Vagina (tissue), 2 donors: Measurements from ENCODE around the gene PFAS. TPM values are rescaled to one million over a fixed set of nuclear protein-coding genes. Genes with fewer than 3 reads are reported as not detected.

Experiments
- DNase-seq, 2 donors: peaks; one replicate each; pipeline ENCODE4 v3.0.0-alpha.2; 2017; ENCODE audit errors: extremely low spot score in 2 of 2
- H3K27ac ChIP-seq: fragments of 200-600 bp; sonication (generic); one replicate; pipeline ENCODE4 v1.5.1; 2019
- H3K27me3 ChIP-seq: fragments of 200-600 bp; sonication (generic); one replicate; pipeline ENCODE4 v1.5.1; 2019
- H3K36me3 ChIP-seq, 2 donors: fragments of 200-600 bp; sonication (generic); one replicate each; pipeline ENCODE4 v1.5.1; 2017 to 2019
- H3K4me1 ChIP-seq: fragments of 200-600 bp; sonication (generic); one replicate; pipeline ENCODE4 v1.5.1; 2019
- H3K4me3 ChIP-seq, 2 donors: fragments of 200-600 bp; sonication (generic); 1 replicate in 1 of 2; 2 replicates in 1 of 2; pipeline ENCODE4 v1.5.1; 2016 to 2019
- H3K9me3 ChIP-seq: fragments of 200-600 bp; sonication (generic); one replicate; pipeline ENCODE4 v1.5.1; 2019
- CTCF ChIP-seq, 3 experiments: fragments of 450-650 bp in 2 of 3; fragments of 200-600 bp in 1 of 3; sonication (generic) in 1 of 3; IDR thresholded peaks; one replicate each; pipeline ENCODE4 v1.5.1; 2017 to 2019; ENCODE audit warnings: antibody characterized with exemption in 3 of 3, mild to moderate bottlenecking in 2 of 3, moderate library complexity in 2 of 3
- POLR2A ChIP-seq, 2 donors: fragments of 450-650 bp; IDR thresholded peaks; one replicate each; pipeline ENCODE4 v1.6.1; 2017; ENCODE audit warnings: antibody characterized with exemption in 2 of 2, mild to moderate bottlenecking in 2 of 2, moderate library complexity in 2 of 2
- POLR2AphosphoS5 ChIP-seq, 2 donors: sonication (generic); formaldehyde crosslinking; IDR thresholded peaks; one replicate each; pipeline ENCODE4 v1.9.0; 2017; ENCODE audit warnings: antibody characterized with exemption in 2 of 2, mild to moderate bottlenecking in 2 of 2, low read depth in 1 of 2; ENCODE audit not compliant: insufficient read depth in 1 of 2
- intact Hi-C: fragments of 100-400 bp; cut with DNase I; formaldehyde crosslinking; loops from one replicate; pipeline ENCODE4 v1.15.1; 2023
- total RNA-seq: library from RNA; depleted of rRNA; stranded (reverse); fragments of >200 nt; gene quantifications from one replicate; pipeline ENCODE4 v1.2.3, GENCODE V29; 2016

The PFAS gene
- total RNA-seq: 36.3 TPM

- intact Hi-C loops: loop anchor here (2.0 to 5.0 kb wide), 2 partner anchors 48 to 62 kb away; partner anchors contain the start of gene SLC25A35
- peak in 1 of 2 donors; percentile 95 for DNase-seq
Measured at GRCh38 chr17:8248751-8249607, at the start of gene PFAS. TSS of gene PFAS (plus strand) at chr17:8249289. CDS start at chr17:8253938, 4,649 bp downstream.

GRCh38 chr17:8204761-8205555 lies 44.1 kb upstream of the PFAS start:
- DNase-seq: no peak
- Histone ChIP-seq H3K9me3 (no peaks in the 10 kb centered on the region), H3K36me3 (no peaks in the 10 kb centered on the region), H3K27ac (no peak overlapping the region), H3K4me3 (no peak overlapping the region), H3K4me1 (peaks cover 2% of the 10 kb centered on the region), H3K27me3 (no peaks in the 10 kb centered on the region)
- intact Hi-C loops: no loop called here
- TF ChIP-seq CTCF (IDR thresholded peaks at IDR 0.05) (no peak), POLR2A (IDR thresholded peaks at IDR 0.05) (no peak), POLR2AphosphoS5 (IDR thresholded peaks at IDR 0.05; ENCODE audit: insufficient read depth in 1 of 2, low read depth in 1 of 2) (no peak)

More at GRCh38 chr17:8248751-8249607, at the start of gene PFAS:
- Histone ChIP-seq H3K27me3 (no peaks in the 10 kb centered on the region), H3K36me3 (no peaks in the 10 kb centered on the region), H3K4me1 (peaks cover 10% of the 10 kb centered on the region), H3K9me3 (no peaks in the 10 kb centered on the region), H3K4me3 (peak within 1 kb of the TSS; percentile 85 to 89), H3K27ac (peak within 1 kb of the TSS; percentile 98)
- peak; percentile 90 to 96 for TF ChIP-seq POLR2AphosphoS5 (IDR thresholded peaks at IDR 0.05; ENCODE audit: insufficient read depth in 1 of 2, low read depth in 1 of 2)
- peak in 1 of 2 donors; percentile 33 for TF ChIP-seq POLR2A (IDR thresholded peaks at IDR 0.05)
- no peak for TF ChIP-seq CTCF (IDR thresholded peaks at IDR 0.05)

GRCh38 chr17:8206536-8206935 lies 42.6 kb upstream of the PFAS start:
- H3K4me1 ChIP-seq: peaks cover 12% of the 10 kb centered on the region
- no peak for DNase-seq
- H3K9me3 ChIP-seq: no peaks in the 10 kb centered on the region
- H3K27me3 ChIP-seq: no peaks in the 10 kb centered on the region
- no peak overlapping the region for H3K27ac ChIP-seq
- TF ChIP-seq POLR2AphosphoS5 (IDR thresholded peaks at IDR 0.05; ENCODE audit: insufficient read depth in 1 of 2, low read depth in 1 of 2) (no peak), POLR2A (IDR thresholded peaks at IDR 0.05) (no peak), CTCF (IDR thresholded peaks at IDR 0.05) (no peak)
- intact Hi-C loops: no loop called here
- H3K36me3 ChIP-seq: no peaks in the 10 kb centered on the region
- no peak overlapping the region for H3K4me3 ChIP-seq

- peak within 1 kb of the TSS; percentile 90 for H3K27ac ChIP-seq
- no peaks in the 10 kb centered on the region for H3K36me3 ChIP-seq
- DNase-seq: peak in 1 of 2 donors; percentile 93
- peak within 1 kb of the TSS; percentile 57 to 60 for H3K4me3 ChIP-seq
- TF ChIP-seq POLR2AphosphoS5 (IDR thresholded peaks at IDR 0.05; ENCODE audit: insufficient read depth in 1 of 2, low read depth in 1 of 2) (peak; percentile 67 to 92), CTCF (IDR thresholded peaks at IDR 0.05) (no peak), POLR2A (IDR thresholded peaks at IDR 0.05) (no peak)
- intact Hi-C loops: no loop called here
- peaks cover 12% of the 10 kb centered on the region for H3K4me1 ChIP-seq
- H3K9me3 ChIP-seq: no peaks in the 10 kb centered on the region
- H3K27me3 ChIP-seq: no peaks in the 10 kb centered on the region
Measured at GRCh38 chr17:8209907-8210760, 39.0 kb upstream of the PFAS start, which contains the start of gene AURKB. TSS of gene AURKB (minus strand) at chr17:8210575. CDS start at chr17:8210224, 351 bp downstream.
